HEK293 (cell line): ENCODE data around the gene DIS3L2.

Experiments
- CTCF ChIP-seq: fragments of 450-650 bp; formaldehyde crosslinking; IDR thresholded peaks from 2 replicates; pipeline ENCODE4 v1.5.1; 2016; ENCODE audit warnings: missing biosample characterization, missing genetic modification characterization
- HOXA7 ChIP-seq: sonication (generic); formaldehyde crosslinking; IDR thresholded peaks from 2 replicates; pipeline ENCODE4 v1.8.1; 2022; ENCODE audit warnings: missing genetic modification reagents, borderline replicate concordance
- INSM2 ChIP-seq: fragments of 450-650 bp; formaldehyde crosslinking; IDR thresholded peaks from 2 replicates; pipeline ENCODE4 v1.5.1; 2016; ENCODE audit warnings: missing biosample characterization, missing genetic modification characterization
- ZIC2 ChIP-seq: fragments of 450-650 bp; formaldehyde crosslinking; IDR thresholded peaks from 2 replicates; pipeline ENCODE4 v1.5.1; 2016; ENCODE audit warnings: missing biosample characterization, missing genetic modification characterization
- ZNF114 ChIP-seq: fragments of 450-650 bp; formaldehyde crosslinking; IDR thresholded peaks from 2 replicates; pipeline ENCODE4 v1.5.0; 2017; ENCODE audit warnings: missing biosample characterization, missing genetic modification characterization
- ZNF140 ChIP-seq: fragments of 450-650 bp; formaldehyde crosslinking; IDR thresholded peaks from 2 replicates; pipeline ENCODE4 v1.5.1; 2016; ENCODE audit warnings: missing biosample characterization, missing genetic modification characterization
- ZNF23 ChIP-seq: fragments of 450-650 bp; formaldehyde crosslinking; IDR thresholded peaks from 2 replicates; pipeline ENCODE4 v1.5.1; 2016; ENCODE audit warnings: missing biosample characterization, missing genetic modification characterization, borderline replicate concordance
- ZNF398 ChIP-seq: fragments of 450-650 bp; formaldehyde crosslinking; IDR thresholded peaks from 2 replicates; pipeline ENCODE4 v1.5.1; 2017; ENCODE audit warnings: missing biosample characterization, missing genetic modification characterization
- ZNF558 ChIP-seq: fragments of 450-650 bp; formaldehyde crosslinking; IDR thresholded peaks from 2 replicates; pipeline ENCODE4 v1.5.1; 2016; ENCODE audit warnings: missing biosample characterization, missing genetic modification characterization
- ZNF610 ChIP-seq: fragments of 450-650 bp; formaldehyde crosslinking; IDR thresholded peaks from 2 replicates; pipeline ENCODE4 v1.5.1; 2016; ENCODE audit warnings: missing biosample characterization, missing genetic modification characterization, borderline replicate concordance
- ZSCAN18 ChIP-seq: fragments of 450-650 bp; formaldehyde crosslinking; IDR thresholded peaks from 2 replicates; pipeline ENCODE4 v1.5.1; 2016; ENCODE audit warnings: missing biosample characterization, missing genetic modification characterization
- TF ChIP-seq, protein P1 (sequence below): fragments of 450-650 bp; formaldehyde crosslinking; IDR thresholded peaks from 2 replicates; pipeline ENCODE4 v1.5.1; 2016; ENCODE audit warnings: missing biosample characterization, missing genetic modification characterization, borderline replicate concordance

- TF ChIP-seq, protein P1, sequence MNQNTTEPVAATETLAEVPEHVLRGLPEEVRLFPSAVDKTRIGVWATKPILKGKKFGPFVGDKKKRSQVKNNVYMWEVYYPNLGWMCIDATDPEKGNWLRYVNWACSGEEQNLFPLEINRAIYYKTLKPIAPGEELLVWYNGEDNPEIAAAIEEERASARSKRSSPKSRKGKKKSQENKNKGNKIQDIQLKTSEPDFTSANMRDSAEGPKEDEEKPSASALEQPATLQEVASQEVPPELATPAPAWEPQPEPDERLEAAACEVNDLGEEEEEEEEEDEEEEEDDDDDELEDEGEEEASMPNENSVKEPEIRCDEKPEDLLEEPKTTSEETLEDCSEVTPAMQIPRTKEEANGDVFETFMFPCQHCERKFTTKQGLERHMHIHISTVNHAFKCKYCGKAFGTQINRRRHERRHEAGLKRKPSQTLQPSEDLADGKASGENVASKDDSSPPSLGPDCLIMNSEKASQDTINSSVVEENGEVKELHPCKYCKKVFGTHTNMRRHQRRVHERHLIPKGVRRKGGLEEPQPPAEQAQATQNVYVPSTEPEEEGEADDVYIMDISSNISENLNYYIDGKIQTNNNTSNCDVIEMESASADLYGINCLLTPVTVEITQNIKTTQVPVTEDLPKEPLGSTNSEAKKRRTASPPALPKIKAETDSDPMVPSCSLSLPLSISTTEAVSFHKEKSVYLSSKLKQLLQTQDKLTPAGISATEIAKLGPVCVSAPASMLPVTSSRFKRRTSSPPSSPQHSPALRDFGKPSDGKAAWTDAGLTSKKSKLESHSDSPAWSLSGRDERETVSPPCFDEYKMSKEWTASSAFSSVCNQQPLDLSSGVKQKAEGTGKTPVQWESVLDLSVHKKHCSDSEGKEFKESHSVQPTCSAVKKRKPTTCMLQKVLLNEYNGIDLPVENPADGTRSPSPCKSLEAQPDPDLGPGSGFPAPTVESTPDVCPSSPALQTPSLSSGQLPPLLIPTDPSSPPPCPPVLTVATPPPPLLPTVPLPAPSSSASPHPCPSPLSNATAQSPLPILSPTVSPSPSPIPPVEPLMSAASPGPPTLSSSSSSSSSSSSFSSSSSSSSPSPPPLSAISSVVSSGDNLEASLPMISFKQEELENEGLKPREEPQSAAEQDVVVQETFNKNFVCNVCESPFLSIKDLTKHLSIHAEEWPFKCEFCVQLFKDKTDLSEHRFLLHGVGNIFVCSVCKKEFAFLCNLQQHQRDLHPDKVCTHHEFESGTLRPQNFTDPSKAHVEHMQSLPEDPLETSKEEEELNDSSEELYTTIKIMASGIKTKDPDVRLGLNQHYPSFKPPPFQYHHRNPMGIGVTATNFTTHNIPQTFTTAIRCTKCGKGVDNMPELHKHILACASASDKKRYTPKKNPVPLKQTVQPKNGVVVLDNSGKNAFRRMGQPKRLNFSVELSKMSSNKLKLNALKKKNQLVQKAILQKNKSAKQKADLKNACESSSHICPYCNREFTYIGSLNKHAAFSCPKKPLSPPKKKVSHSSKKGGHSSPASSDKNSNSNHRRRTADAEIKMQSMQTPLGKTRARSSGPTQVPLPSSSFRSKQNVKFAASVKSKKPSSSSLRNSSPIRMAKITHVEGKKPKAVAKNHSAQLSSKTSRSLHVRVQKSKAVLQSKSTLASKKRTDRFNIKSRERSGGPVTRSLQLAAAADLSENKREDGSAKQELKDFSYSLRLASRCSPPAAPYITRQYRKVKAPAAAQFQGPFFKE (tag by site-specific recombination) = no peak
- TF ChIP-seq CTCF (tag by site-specific recombination) (no peak), ZNF558 (tag by site-specific recombination) (no peak), ZNF114 (tag by site-specific recombination) (no peak), HOXA7 (CRISPR knock-in tag) (no peak), INSM2 (tag by site-specific recombination) (no peak), ZSCAN18 (tag by site-specific recombination) (no peak), ZNF140 (no peak), ZNF398 (tag by site-specific recombination) (no peak), ZIC2 (tag by site-specific recombination) (no peak), ZNF610 (tag by site-specific recombination) (no peak), ZNF23 (tag by site-specific recombination) (no peak)
Observed at GRCh38 chr2:232116852-232117251, 155.3 kb downstream of the DIS3L2 start.
